ENCODE measurements around the gene OSGIN1.

- TF ChIP-seq POLR2AphosphoS5 (IDR thresholded peaks at IDR 0.05), result no peak
- no peak for TF ChIP-seq CTCF (IDR thresholded peaks at IDR 0.05)
- TF ChIP-seq POLR2A (IDR thresholded peaks at IDR 0.05), result no peak
Measured at GRCh38 chr16:83998091-83998490, 45.1 kb downstream of the OSGIN1 start.

All from stomach (tissue), 4 donors.